SIG-M5 treated with dmso at 0.1 percent for 504 hours (cell line): Measurements from ENCODE around the gene RABL6.
A peak's percentile ranks its signal among the peaks of the same experiment; 100 is the strongest.
"Not testable (repeated sequence)": the region's sequence is repeated elsewhere in the genome, so short reads cannot be mapped to it uniquely, and the experiment has no call there.

Experiments
- DNase-seq: peaks from one replicate; lab custom pipeline; 2025; ENCODE audit not compliant: unreplicated experiment; lab: John Stamatoyannopoulos, UW

RABL6 gene

DNA sequence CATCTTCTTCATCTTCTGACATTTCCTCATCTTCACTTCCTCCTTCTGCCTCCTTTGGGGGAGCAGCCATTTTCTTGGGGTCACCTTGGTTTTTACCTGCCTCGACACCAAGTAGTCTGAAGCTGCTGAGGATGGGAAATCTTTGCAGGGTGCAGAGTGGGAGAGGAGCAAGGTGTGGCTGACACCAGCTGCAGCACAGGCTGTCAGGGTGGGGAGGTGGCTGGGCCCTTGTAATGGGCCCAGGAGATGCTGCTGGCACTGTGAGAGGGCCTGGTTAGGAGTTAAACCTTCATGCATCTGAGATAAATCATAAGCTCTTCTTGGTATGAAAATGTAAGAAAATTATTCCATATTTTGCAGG lies 7.7 kb downstream of the RABL6 start:
- no peak for DNase-seq

GRCh38 chr9:136820971-136821825 lies 13.4 kb downstream of the RABL6 start:
- DNase-seq, result no peak

- DNase-seq, result no peak
Measured at GRCh38 chr9:136821826-136822544, 14.2 kb downstream of the RABL6 start.

GRCh38 chr9:136823136-136824046 lies 15.6 kb downstream of the RABL6 start:
- peak; percentile 21 for DNase-seq

DNA sequence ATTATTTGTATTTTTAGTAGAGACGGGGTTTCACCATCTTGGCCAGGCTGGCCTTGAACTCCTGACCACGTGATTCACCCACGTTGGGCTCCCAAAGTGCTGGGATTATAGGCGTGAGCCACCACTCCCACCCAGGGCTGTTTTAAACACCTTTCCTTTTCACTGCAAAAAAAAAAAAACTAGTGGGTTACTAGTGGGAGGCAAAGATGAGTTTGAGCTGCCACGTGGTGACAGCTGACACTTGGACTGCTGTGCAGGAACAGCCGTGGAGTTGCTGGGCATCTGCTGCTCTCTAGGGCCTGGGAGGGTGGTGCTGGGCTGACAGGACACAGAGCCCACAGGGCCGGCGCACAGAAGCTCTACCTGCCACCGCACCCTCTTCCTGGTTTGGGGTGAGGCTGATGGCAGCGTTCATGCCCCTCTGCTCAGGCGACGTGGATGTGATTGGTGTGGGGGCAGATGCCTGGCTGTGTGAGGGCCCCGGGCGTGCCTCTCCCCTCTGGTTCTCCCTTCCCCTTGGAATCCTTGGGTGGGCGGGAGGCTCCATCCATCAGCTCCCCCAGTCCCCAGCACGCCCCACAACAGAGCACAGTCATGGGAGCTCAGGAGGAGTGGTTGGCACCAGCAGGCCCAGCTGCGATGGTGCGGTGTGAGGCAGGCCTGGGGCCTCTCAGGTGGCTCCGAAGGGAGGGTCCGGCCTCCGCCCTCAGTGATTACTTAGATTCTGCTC lies 16.9 kb downstream of the RABL6 start:
- DNase-seq, result no peak

DNA sequence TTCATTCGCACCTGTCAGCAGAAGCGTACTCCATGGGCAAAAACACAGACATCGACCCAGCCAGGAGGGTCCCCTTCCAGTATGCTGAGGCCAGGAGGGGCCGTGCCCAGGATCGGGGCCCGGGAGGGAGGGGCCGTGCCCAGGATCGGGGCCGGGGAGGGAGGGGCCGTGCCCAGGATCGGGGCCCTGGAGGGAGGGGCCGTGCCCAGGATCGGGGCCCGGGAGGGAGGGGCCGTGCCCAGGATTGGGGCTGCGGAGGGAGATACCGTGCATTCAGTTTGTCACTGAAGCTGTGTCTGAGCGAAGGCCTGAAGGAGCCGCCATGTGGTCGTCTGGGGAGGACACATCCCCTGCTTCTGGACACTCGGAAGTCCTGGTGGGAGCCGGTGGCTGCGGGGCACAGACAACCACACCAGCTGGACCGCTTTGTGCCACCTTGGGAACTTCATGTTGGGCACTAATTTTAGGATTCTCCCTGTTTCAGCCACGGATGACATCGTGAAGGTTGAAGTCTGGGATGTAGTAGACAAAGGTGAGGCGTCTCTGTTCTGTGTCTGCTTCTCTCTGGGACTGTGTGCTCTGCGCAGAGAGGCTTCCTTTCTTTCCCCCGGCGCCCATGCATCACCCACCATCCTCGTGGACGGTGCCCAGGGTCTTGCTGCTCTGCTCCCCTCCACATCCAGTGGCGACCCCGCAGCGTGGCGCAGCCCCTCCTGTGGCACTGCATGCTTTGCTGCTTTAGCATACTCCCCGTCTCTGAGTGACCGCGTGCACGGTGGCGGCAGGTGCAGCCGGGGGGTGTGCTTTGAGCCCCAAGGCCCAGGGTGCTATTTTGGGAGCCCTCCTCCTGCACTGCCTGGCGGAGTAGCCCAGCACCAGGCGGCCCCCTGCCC lies 17.8 kb downstream of the RABL6 start:
- DNase-seq, result no peak

DNA sequence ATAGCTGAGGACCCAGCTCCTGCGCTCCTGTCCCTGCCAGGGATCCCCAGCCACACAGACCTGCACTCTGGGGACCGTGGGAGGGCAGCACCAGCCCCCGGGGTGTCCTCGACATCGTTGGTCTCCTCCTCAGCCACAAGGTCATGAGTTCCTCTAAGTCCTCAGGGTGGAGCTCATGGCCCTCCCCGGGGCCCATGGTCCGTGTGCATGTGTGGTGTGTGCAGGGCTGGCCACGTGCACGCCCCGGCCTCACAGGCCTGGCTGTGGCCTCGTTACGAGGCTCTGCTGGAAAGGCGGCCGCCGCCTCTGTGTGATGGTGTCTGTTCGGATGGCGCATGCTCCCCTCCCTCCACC lies 18.4 kb downstream of the RABL6 start:
- no peak for DNase-seq

DNA sequence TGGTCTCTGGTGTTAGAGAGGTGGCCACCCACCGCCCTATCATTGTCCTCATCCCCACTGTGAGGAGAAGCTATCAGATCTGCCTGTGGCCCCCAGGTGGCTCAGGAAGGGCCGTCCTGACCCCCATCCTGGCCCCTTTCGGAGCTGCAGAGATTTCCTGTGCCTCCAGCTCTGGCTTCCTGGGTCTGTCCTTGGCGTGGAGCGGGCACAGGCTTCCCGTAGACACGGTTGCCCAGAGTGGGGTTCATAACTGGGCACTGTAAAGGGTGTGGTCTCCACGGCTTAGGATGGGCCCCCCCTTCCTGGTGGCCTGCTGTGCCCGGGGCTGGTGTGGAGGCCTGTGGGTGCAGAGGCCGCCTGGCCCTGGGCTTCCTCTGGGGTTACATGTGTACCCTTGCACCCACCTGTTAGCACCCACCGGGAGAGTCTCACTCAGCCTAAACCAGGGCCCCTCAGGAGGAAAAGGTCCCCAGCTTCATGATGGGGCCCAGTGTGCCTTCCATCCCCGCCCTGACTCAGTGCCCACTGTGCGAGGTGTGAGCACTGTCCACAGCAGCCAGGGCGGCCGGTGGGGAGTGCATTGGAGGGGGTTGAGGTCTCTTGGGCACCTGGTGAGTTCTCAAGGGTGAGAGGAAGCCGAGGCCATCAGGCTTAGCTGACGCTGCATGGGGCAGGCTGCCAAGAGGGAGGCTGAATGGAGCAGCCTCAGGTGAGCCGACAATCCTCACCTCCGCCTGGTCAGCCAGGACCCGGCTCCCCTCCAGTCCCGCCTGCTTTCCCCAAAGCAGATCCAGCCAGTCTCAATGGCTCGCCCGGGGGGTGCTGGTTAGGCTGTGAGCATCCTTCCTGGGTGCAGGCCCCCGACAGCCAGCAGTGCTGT lies 19.2 kb downstream of the RABL6 start:
- no peak for DNase-seq

GRCh38 chr9:136827794-136828473 lies 20.2 kb downstream of the RABL6 start:
- no peak for DNase-seq

GRCh38 chr9:136828474-136829140 lies 20.9 kb downstream of the RABL6 start:
- no peak for DNase-seq

DNA sequence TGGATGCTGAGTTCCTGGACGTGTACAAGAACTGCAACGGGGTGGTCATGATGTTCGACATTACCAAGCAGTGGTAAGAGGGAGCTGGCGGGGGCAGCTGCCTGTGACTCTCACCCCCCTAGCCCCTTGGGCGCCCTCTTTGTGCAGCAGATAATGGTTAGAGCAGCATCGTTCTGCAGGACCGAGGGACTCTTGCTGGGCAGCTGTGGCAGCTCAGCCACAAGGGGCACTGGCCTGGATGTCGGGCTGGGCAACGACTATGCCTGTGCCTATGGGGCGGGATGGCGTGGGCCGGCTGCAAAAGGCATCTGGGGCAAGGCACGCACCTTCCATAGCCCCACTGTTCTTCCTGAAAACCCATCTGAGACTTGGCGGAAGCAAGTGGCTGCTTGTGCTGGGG lies 21.7 kb downstream of the RABL6 start:
- DNase-seq, result no peak

GRCh38 chr9:136829981-136830885 lies 22.5 kb downstream of the RABL6 start:
- no peak for DNase-seq

GRCh38 chr9:136831002-136831719 lies 23.4 kb downstream of the RABL6 start:
- DNase-seq, result no peak

GRCh38 chr9:136831720-136832104 lies 24.0 kb downstream of the RABL6 start:
- no peak for DNase-seq

GRCh38 chr9:136832581-136832980 lies 24.8 kb downstream of the RABL6 start:
- no peak for DNase-seq

DNA sequence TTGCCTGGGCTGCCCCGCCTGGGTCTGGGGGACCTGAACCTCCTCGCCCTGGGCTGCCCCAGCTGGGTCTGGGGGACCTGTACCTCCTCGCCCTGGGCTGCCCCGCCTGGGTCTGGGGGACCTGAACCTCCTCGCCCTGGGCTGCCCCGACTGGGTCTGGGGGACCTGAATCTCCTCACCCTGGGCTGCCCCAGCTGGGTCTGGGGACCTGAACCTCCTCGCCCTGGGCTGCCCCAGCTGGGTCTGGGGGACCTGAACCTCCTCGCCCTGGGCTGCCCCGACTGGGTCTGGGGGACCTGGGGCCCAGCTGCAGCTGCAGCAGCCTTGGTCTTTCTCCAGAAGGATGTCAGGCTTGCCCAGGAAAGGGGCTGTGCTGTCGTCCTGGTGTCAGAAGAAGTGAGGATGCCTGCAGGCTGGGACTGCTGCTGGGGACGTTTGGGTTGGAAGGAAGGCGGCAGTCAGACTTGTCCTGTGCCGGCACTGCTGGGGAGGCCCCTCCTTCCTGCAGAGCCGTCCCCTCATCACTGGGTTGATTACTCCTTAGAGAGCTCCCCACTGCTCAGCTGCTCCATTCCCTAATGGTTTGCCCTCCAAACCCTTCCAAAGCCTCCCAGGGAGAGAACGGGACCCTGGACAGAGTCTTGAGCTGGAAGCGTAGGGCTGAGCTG lies 25.8 kb downstream of the RABL6 start:
- not testable (repeated sequence) for DNase-seq
